WTC11 (cell line): Measurements from ENCODE around the gene FAM13A.

Source experiments
- ATF2 ChIP-seq: sonication (generic); formaldehyde crosslinking; IDR thresholded peaks from 2 replicates; pipeline ENCODE4 v1.8.1; 2022; ENCODE audit warnings: low read depth, missing genetic modification reagents, borderline replicate concordance
- CTCF ChIP-seq: fragments of 200-600 bp; IDR thresholded peaks from 2 replicates; pipeline ENCODE4 v1.8.0; 2022; ENCODE audit warnings: antibody characterized with exemption
- ETV6 ChIP-seq: sonication (generic); formaldehyde crosslinking; IDR thresholded peaks from 2 replicates; pipeline ENCODE4 v1.8.1; 2022; ENCODE audit warnings: mild to moderate bottlenecking, missing genetic modification reagents
- MYBL2 ChIP-seq: sonication (generic); formaldehyde crosslinking; IDR thresholded peaks from 2 replicates; pipeline ENCODE4 v1.8.1; 2023; ENCODE audit warnings: mild to moderate bottlenecking, moderate library complexity, missing genetic modification reagents
- NFYB ChIP-seq: sonication (generic); formaldehyde crosslinking; conservative IDR thresholded peaks from 2 replicates; pipeline ENCODE4 v1.8.0; 2022; ENCODE audit warnings: low read depth, missing genetic modification reagents
- PRRX2 ChIP-seq: fragments of 250-450 bp; sonication (Bioruptor Pico); IDR thresholded peaks from 2 replicates; pipeline ENCODE4 v1.8.0; 2021; ENCODE audit warnings: mild to moderate bottlenecking
- ZBTB21 ChIP-seq: sonication (generic); formaldehyde crosslinking; IDR thresholded peaks from 2 replicates; pipeline ENCODE4 v1.8.1; 2023; ENCODE audit warnings: mild to moderate bottlenecking, missing genetic modification reagents, borderline replicate concordance
- ZNF138 ChIP-seq: sonication (generic); formaldehyde crosslinking; conservative IDR thresholded peaks from 2 replicates; pipeline ENCODE4 v1.8.1; 2022; ENCODE audit warnings: mild to moderate bottlenecking, moderate library complexity, missing genetic modification reagents

GRCh38 chr4:88702782-88703181 lies 354.2 kb downstream of the FAM13A start:
- TF ChIP-seq ATF2 (CRISPR knock-in tag) = no peak
- TF ChIP-seq CTCF = no peak
- no peak for TF ChIP-seq ZBTB21 (CRISPR knock-in tag)
- no peak for TF ChIP-seq ZNF138
- no peak for TF ChIP-seq MYBL2 (CRISPR knock-in tag)
- TF ChIP-seq PRRX2 (CRISPR knock-in tag) = no peak
- no peak for TF ChIP-seq ETV6 (CRISPR knock-in tag)
- no peak for TF ChIP-seq NFYB (CRISPR knock-in tag)
